GM18873 (cell line): ENCODE data around the gene ADAMTS16.

Source experiments
- ATAC-seq: cut with Tn5 transposase; IDR thresholded peaks from one replicate; pipeline ENCODE4 v1.9.1; 2021; ENCODE audit warnings: mild to moderate bottlenecking, moderate library complexity, moderate number of reproducible peaks; ENCODE audit not compliant: unreplicated experiment, low FRiP score

ADAMTS16 gene

DNA sequence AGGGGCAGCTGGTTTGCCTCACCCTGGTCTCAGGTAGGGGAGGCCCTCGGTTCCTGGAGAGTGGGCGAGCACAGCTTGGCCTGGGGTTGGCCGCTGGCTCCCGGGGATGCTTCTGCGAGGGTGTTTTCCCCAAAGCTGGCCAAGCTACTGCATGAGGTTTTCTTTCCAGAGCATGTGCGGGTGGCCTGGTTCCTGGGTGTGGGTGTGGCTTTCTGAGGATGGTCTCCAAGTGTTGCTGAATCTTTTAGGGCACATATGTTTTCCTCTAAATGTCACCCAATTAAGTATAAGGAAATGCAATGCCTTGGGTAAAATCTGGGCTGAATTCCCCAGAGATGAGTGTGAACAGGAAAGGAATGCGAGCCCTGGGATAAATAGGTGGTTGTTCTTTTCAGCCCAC, 166.6 kb downstream of the ADAMTS16 start:
- no peak for ATAC-seq

DNA sequence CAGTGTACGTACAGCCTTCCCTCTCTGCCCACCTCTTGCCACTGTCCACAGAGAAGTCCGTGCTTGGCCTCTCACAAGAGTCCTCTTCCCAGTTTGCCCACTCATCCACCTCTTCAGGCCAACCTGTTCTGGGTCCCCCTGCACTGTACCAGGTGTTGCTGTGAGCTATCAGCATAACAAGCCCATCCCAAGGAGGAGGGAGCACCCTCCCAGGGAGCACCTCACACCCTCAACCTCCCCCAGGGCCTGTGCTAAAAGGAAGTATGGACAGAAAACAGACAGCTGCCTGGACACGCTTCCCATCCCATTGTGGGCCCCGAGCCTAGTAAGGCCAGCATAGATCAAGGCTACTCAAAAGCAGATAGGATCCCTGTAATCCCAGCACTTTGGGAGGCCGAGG, 168.2 kb downstream of the ADAMTS16 start:
- no peak for ATAC-seq

GRCh38 chr5:5309645-5310044, 169.5 kb downstream of the ADAMTS16 start:
- ATAC-seq: no peak

- ATAC-seq: no peak
Measured at GRCh38 chr5:5313101-5313635, 173.0 kb downstream of the ADAMTS16 start.

GRCh38 chr5:5314166-5314565, 174.0 kb downstream of the ADAMTS16 start:
- ATAC-seq: no peak

DNA sequence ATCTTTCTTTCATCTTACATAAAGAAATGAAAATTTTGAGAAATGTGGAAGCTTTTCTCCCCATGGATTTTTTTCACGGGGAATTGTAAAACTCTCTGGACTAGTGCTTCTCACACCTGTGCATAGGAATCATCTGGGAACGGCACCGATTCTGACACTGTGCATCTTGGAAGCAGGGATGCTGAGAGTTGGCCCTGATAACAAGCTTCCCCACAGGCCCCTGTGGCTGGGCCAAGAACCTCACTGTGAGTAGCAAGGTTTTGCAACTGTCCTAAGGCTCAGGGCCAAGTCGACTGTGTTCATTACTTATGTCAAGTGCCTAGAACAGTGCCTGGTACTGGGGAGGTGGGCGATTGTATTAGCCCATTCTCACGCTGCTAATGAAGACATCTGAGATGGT, 174.5 kb downstream of the ADAMTS16 start:
- no peak for ATAC-seq

DNA sequence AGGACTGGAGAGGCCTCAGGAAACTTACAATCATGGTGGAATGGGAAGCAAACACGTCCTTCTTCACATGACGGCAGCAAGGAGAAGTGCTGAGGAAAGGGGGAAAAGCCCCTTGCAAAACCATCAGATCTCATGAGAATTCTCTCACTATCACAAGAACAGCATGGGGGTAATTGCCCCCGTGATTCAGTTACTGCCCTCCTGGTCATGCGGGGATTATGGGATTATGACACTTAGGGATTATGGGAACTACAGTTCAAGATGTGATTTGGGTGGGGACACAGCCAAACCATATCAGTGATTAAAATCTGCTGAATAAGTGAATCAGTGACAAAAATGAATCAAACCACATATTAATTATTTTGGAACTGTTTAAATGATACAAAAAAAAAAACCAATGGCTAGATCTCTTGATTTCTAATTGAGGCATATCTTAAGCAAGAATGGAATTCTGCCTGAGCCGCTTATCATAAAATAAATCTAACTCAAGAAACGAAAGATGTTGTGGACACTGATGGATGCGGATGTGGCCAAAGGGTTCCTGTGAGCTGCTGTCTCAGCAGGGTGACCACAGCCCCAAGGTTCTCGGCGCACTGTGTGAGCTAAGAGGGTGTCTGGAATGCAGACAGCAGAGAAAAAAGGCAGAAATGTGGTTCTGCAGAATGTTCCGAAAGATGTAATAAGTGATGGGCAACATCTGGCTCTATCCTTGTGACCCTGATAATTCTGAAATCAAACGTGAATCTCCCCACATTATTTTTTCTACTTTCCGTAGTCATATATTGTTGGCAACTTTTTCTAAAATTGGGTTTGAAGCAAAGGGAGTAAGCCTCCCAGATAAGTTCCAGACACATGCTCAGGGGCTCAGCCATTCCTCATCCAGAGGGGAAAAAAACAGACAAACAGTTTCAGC, 175.2 kb downstream of the ADAMTS16 start:
- ATAC-seq: no peak

DNA sequence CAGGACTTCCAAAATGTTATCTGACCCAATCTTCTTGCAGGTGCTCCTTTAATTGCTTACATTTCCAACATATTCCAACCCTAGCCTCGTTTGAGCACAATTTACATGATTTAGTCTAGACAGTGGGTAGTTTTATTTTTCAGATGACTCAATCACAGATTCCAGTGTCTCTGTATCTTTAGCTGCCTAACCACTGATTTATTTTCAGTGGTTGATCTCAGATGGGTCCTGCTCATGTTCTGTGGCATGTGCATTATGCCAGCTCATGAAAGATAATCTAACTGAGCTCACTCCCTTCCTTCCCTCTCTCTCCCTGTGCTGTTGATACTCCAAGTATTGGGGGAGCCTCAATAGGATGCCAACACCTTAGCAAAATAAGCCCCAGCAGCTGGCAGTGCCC, 176.2 kb downstream of the ADAMTS16 start:
- ATAC-seq: no peak

DNA sequence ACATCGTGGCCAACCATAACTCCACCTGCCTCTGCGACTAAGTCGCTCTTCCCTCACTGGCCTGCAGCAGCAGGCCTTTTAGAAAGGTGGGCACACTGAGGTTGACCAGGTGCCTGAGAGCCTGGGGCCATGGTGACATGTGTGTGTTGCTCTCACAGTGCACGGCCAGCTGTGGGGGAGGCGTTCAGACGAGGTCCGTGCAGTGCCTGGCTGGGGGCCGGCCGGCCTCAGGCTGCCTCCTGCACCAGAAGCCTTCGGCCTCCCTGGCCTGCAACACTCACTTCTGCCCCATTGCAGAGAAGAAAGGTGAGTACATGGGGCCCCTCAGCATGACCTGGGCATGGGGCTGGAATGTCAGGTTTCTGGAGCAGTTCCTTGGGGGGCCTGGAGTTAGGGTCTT, 177.8 kb downstream of the ADAMTS16 start:
- no peak for ATAC-seq

GRCh38 chr5:5318426-5319190, 178.5 kb downstream of the ADAMTS16 start:
- no peak for ATAC-seq

DNA sequence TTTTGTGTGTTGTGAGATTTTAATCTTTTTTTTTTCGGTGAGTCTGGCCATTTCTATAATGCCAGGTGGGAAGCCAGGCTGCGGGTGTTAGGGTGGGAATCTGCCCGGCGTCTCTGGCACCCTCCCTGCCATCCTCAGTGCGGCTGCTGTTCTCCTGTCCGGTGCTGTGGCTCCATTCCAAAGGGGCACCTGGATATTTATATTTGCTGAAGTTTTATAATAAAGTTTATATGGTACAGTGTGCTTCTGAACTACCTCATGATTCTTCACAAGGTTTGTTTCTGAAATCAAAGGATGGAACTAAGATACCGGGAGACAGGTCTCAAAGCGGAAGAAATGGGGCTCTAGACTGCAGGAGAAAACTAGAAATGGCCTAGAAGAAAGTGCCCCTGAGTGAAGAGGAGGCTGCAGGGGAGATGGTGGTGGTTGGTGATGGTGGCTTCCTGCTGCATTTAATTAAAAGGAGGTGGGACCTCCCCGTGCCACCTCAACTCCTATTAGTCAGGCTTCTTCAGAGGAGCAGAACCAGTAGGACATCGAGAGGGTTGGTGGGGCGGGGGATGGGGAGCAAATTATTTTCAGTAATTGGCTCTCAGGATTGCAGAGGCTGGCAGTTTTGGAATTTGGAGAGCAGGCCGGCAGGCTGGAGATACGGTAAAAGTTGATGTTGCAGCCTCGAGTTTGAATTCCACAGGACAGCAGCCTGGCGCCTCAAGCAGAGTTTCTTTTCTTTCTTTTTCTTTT, 180.1 kb downstream of the ADAMTS16 start:
- no peak for ATAC-seq

GRCh38 chr5:5321137-5321536, 181.0 kb downstream of the ADAMTS16 start:
- no peak for ATAC-seq

DNA sequence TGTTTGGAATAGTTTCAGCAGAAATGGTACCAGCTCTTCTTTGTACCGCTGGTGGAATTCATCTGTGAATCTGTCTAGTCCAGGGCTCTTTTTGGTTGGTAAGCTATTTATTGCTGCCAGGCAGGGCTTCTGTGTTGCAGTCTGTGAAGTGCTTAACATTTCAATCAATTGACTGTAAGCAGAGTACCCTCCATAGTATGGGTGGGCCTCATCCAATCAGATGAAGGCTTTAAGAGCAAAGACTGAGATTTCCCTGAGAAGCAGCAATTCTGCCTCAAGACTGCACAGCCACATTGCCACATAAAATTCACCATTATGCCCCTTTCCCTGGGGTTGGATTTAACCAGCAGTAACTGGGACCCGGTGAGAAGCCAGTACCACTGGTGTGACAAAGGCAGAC, 183.4 kb downstream of the ADAMTS16 start:
- ATAC-seq: no peak

DNA sequence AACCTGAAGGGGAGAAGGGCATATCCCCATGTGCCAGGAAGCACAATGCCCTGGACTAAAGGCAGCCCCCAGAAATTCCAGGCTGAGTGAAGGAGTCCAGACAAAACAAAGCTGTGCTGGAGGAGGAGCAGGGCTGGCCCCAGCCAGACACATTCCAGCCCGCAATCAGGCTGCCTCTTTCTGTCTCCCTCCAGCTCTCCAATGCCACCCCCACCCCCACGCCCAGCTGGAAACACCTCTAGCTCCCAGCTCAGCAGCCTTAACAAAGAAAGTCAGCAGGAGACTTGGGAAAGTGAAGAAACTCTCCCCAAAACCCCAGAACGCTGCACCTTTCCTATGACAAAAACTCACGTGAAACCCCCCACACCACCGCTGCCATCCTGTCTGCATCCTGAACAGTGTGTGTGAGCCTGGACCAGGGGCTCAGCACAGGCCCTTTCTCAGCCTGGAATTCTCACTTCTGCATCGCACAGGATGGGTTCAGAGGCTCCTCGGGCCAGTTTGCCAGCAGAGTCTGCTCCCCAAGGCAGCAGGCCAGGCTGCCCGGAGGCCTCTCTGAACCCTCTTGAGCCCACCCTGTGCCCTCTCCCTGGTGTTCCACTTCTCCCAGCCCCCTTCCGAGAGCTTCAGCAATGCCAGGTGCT, 186.1 kb downstream of the ADAMTS16 start:
- no peak for ATAC-seq

GRCh38 chr5:5327126-5327525, 187.0 kb downstream of the ADAMTS16 start:
- no peak for ATAC-seq

- ATAC-seq: no peak
Measured at GRCh38 chr5:5330728-5331452, 190.8 kb downstream of the ADAMTS16 start.

DNA sequence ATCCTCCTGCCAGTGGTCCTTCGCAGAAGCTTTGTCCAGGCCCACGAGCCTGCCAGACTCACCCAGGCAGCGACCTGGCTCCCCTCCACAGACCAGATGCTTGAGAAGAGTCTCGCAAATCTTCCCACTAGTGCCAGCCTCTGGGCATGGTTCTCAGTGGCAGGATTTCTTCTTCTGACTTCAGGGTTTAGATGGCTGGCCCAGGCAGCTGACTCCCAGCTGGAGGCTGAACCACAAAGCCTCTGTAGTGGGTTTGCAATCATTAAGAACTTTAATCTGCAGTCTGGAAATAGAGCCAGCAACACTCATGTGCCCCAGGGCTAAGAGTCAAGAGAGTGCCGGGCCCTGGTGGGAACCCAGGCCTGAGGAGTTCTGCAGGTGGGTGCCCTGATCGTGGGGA, 191.7 kb downstream of the ADAMTS16 start:
- no peak for ATAC-seq

GRCh38 chr5:5332287-5332686, 192.2 kb downstream of the ADAMTS16 start:
- no peak for ATAC-seq

- ATAC-seq: no peak
Measured at GRCh38 chr5:5335107-5335506, 195.0 kb downstream of the ADAMTS16 start.
